HEK293 (cell line): ENCODE measurements around the gene TSPAN3.

Experiments used
- CTCF ChIP-seq: fragments of 450-650 bp; formaldehyde crosslinking; IDR thresholded peaks from 2 replicates; pipeline ENCODE4 v1.5.1; 2016; ENCODE audit warnings: missing biosample characterization, missing genetic modification characterization
- ZNF274 ChIP-seq, 2 experiments: fragments of 200-500 bp in 1 of 2; fragments of 450-650 bp in 1 of 2; sonication (Bioruptor generic) in 1 of 2; formaldehyde crosslinking in 1 of 2; IDR thresholded peaks; 2 replicates each; pipeline versions ENCODE4 v1.5.1 to v1.6.1; 2014 to 2016; ENCODE audit warnings: borderline replicate concordance in 1 of 2, inconsistent platforms in 1 of 2, low read length in 1 of 2, missing biosample characterization in 1 of 2, missing genetic modification characterization in 1 of 2

- TF ChIP-seq ZNF274 (IDR thresholded peaks at IDR 0.05; ENCODE audit: low read length) (no peak), ZNF274 (tag by site-specific recombination; IDR thresholded peaks at IDR 0.05; ENCODE audit: borderline replicate concordance) (no peak), CTCF (no peak)
Observed at GRCh38 chr15:77002436-77002835, 68.5 kb downstream of the TSPAN3 start.
